HuH-7.5 (cell line): ENCODE measurements around the gene ATP2C1.

Source experiments
- DNase-seq: peaks from one replicate; pipeline ENCODE4 v3.0.0; 2011; ENCODE audit warnings: low spot score

The ATP2C1 gene

GRCh38 chr3:131047582-131047981 is 153.7 kb downstream of the ATP2C1 start:
- DNase-seq = no peak

GRCh38 chr3:131048030-131048429 is 154.1 kb downstream of the ATP2C1 start:
- no peak for DNase-seq

- DNase-seq = no peak
Measured at GRCh38 chr3:131050001-131050400, 156.1 kb downstream of the ATP2C1 start.

GRCh38 chr3:131053043-131053859 is 159.4 kb downstream of the ATP2C1 start:
- no peak for DNase-seq
